ENCODE results near the gene PCNX3.

PCNX3 gene

DNA sequence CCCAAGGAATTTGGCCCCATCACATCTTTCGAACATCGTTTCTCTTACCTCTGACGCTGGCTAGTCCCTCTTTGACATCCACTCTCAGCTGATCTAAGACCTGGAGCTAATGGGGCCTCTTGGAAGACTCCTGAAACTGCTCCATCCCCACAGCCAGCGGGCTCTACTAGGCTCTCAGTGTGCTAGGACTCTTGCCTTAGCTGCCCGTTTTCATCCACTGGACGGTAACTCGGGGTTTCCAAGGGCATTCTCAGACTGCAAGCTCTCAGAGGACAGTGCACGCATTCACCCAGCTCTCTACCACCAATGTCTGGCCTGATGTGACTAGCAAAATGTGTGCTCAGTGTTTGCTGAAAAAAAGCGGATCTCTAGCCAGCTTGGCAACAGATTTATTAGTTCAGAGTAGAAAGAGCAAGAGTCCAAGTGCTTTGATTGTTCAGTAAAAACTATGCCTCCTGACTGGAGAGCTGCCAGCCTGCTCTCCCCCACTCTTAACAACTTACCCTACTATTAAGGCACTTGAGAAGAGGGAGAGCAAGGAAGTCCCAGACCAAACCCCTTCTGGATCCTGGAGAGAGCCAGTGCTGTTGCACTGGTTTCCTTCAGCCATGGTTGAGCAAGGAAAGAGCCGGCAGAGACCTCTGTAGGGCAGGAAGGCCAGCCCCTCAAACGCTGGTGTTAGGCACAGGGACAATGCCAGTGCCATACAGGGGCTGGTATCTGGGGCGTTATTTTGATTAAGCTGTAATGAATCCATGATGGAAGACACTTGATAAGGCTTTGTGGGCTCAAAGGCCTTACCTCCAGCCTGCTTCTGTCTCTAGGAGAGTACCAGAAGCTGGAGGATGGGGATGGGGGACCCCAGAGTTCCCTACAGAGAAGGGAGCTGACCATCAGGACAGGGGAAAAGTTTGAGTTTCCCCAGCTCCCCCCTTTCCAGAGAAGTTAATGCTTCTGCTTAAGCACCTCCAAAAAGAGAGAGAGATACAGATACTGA lies 38.0 kb downstream of the PCNX3 start:
- no peak for DNase-seq (ENCODE audit: low spot score)
- TF ChIP-seq, protein P1, sequence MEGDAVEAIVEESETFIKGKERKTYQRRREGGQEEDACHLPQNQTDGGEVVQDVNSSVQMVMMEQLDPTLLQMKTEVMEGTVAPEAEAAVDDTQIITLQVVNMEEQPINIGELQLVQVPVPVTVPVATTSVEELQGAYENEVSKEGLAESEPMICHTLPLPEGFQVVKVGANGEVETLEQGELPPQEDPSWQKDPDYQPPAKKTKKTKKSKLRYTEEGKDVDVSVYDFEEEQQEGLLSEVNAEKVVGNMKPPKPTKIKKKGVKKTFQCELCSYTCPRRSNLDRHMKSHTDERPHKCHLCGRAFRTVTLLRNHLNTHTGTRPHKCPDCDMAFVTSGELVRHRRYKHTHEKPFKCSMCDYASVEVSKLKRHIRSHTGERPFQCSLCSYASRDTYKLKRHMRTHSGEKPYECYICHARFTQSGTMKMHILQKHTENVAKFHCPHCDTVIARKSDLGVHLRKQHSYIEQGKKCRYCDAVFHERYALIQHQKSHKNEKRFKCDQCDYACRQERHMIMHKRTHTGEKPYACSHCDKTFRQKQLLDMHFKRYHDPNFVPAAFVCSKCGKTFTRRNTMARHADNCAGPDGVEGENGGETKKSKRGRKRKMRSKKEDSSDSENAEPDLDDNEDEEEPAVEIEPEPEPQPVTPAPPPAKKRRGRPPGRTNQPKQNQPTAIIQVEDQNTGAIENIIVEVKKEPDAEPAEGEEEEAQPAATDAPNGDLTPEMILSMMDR (IDR thresholded peaks at IDR 0.05; ENCODE audit: extremely low read depth, insufficient read depth, missing control alignments) = no peak
- in situ Hi-C loops (cut with MboI; ENCODE audit: low pct_unique_long_range_greater_than_20kb, low sequenced_read_pairs, unreplicated experiment) = no loop called here

DNA sequence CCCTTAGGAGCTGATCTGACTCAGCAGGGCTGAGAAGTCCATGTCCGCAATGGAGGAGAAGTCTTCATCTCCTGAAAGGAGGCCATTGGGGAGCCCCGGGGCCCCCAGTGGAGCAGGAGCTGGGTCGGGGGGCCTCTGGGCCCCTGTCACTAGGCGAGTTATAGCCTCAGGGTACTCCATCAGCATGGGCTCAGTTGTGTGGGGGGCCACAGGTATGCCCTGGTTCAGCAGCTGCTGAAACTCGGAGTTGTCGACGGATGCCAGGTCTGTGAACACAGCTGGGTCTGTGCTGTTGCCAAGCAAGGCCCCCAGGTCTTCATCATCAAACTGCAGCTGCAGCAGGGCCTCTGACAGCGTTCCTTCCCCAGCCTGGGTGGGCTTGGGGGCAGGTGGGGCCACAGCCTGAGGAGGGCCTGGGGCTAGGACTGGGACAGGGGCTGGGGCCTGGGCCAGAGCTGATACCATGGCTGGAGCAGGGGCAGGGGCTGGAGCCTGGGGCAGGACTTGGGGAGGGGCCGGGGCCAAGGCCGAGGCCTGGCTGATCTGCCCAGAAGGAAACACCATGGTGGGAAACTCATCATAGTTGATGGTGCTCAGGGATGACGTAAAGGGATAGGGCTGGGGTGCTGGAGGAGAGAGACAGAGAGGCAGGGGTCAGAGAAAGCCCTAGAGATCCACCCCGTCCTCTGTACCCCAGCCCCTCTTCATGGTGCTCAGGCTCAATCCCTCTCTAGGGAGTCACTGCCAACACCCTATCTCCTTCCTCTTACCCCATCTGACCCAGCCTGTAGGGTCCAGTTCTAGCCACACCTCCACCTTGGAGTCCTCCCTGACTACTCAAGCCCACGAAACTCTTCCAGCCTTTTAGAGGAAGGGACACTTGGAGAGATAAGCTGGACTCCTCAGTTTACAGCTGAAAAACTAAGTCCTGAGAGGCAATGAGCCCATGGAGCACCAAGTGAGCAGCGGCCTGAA lies 39.1 kb downstream of the PCNX3 start:
- no peak for DNase-seq (ENCODE audit: low spot score)
- in situ Hi-C loops (cut with MboI; ENCODE audit: low pct_unique_long_range_greater_than_20kb, low sequenced_read_pairs, unreplicated experiment) = no loop called here
- TF ChIP-seq, protein P1 (IDR thresholded peaks at IDR 0.05; ENCODE audit: extremely low read depth, insufficient read depth, missing control alignments) = no peak

DNA sequence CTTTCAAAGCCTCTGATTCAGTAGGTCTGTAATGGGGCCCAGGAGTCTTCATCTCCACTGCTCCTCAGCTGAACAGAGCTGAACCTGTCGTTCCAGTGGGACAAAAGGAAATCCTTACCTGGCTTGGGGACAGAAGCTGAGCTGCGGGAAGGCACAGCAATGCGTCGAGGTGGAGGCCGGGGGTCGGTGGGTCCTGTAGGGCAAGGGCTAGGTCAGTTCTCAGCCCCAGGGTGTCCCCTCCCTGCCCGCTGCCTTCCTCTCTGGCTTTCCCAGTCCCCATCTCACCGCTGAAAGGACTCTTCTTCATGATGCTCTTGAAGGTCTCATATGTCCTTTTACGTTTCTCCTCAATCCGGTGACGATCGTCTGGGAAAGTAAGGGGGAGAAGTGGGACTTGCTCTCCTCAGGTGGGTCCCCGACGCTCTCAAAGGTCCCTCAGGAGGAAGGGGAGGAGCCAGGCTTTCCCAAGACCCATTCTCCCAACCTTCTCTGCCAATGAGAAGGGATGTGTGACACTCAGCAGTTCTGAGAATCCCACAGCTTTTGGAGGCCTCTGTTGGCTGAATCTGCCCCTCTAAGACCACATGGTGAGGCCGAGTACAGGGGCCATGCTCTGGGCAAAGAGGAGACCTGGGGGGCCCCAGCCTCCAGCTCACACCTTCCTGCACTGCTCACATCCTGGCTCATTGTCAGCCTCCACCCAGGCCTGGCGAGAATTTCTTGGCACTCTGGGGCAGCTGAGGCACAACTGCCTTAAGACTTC lies 40.2 kb downstream of the PCNX3 start:
- in situ Hi-C loops (cut with MboI; ENCODE audit: low pct_unique_long_range_greater_than_20kb, low sequenced_read_pairs, unreplicated experiment) = no loop called here
- DNase-seq (ENCODE audit: low spot score) = no peak
- TF ChIP-seq, protein P1 (IDR thresholded peaks at IDR 0.05; ENCODE audit: extremely low read depth, insufficient read depth, missing control alignments) = no peak

DNA sequence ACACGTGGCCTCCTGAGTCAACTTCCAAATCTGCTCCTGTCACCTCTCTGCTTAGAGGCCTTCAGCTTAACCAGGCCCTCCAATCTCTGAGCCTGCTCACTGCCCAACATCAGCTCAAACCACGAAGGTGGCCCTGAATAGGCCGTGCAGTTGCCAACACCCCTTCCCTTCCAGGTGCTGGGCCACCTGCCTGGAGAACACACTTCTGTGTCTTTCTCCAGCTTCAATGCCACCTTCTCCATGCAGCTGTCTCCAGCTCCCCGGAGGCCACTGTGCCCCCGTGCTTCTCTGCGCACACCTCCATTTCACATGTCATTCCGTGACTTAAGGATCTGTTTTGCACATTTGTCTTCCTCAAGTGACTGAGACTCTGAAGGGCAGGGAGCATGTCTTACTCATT lies 41.9 kb downstream of the PCNX3 start:
- in situ Hi-C loops (cut with MboI; ENCODE audit: low pct_unique_long_range_greater_than_20kb, low sequenced_read_pairs, unreplicated experiment) = no loop called here

DNA sequence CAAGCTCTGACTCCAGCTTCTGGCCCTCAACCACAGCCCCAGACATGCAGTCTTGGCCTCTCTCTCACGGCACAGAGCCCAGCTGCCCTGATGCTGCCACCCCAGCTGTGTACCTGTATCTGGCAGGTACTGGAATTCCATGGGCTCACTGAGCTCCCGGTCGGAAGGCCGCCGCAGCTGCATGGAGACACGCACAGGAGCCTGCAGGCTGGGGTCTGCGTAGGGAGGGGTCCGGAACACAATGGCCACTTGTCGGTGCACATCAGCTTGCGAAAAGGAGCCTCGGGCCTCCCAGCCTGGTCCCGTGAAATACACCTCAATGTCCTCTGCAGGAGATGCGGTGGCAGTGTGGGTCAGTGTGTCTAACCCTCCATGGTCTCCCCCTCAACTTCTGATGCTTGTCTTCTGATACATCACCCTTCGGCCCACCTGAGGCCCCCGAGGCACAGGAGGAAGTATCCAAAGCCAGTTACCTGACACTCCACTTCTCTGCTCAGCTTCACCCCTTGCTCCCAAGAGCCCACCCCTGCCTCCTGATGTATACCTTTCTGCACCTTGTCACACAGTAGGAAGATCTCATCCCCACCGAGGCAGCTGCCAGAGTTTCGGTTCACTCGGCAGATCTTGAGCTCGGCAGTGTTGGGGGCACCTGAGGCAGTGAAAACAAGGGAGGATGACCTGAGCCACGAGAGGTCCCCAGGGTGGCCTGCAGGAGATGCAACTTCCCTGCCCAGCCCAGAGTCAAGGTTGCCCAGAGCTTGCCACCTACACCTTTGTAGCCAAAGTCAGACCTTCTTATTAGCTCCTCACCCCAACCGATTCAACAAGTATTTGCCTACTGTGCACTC lies 42.8 kb downstream of the PCNX3 start:
- TF ChIP-seq, protein P1 (IDR thresholded peaks at IDR 0.05; ENCODE audit: extremely low read depth, insufficient read depth, missing control alignments) = no peak
- in situ Hi-C loops (cut with MboI; ENCODE audit: low pct_unique_long_range_greater_than_20kb, low sequenced_read_pairs, unreplicated experiment) = no loop called here
- DNase-seq (ENCODE audit: low spot score) = no peak

More for the DNA sequence above, 41.9 kb downstream of the PCNX3 start:
- TF ChIP-seq, protein P1 (IDR thresholded peaks at IDR 0.05; ENCODE audit: extremely low read depth, insufficient read depth, missing control alignments) = no peak
- DNase-seq (ENCODE audit: low spot score) = no peak
